ENCODE data around the gene LRIF1.
"Not testable (repeated sequence)": the region's sequence is repeated elsewhere in the genome, so short reads cannot be mapped to it uniquely, and the experiment has no call there.

The LRIF1 gene
- total RNA-seq = 11.1 to 28.6 (median 18.6) reads per million in 17 experiments

GRCh38 chr1:110963691-110964454, at the start of gene LRIF1:
Gene LRIF1, minus strand, starts transcription at chr1:110963922. Its CDS starts 234 bp downstream, at chr1:110963688.
- DNase-seq = peak; percentile 100

GRCh38 chr1:111008031-111008430, 44.3 kb upstream of the LRIF1 start:
- DNase-seq = no peak

GRCh38 chr1:111006556-111006955, 42.8 kb upstream of the LRIF1 start:
- peak in 1 of 4 experiments; percentile 5 for DNase-seq

- DNase-seq = not testable (repeated sequence)
Observed at GRCh38 chr1:110999607-111000006, 35.9 kb upstream of the LRIF1 start.

- peak in 2 of 4 experiments; percentile 46 to 64 for DNase-seq
Observed at GRCh38 chr1:110992329-110992728, 28.6 kb upstream of the LRIF1 start.

GRCh38 chr1:110991295-110991694, 27.6 kb upstream of the LRIF1 start:
- DNase-seq = not testable (repeated sequence)

GRCh38 chr1:110990541-110990940, 26.8 kb upstream of the LRIF1 start:
- DNase-seq = no peak

GRCh38 chr1:110986407-110986891, 22.7 kb upstream of the LRIF1 start:
- no peak for DNase-seq

GRCh38 chr1:110982320-110982719, 18.6 kb upstream of the LRIF1 start:
- DNase-seq = no peak

GRCh38 chr1:110979154-110979553, 15.4 kb upstream of the LRIF1 start:
- no peak for DNase-seq

GRCh38 chr1:110976089-110976488, 12.4 kb upstream of the LRIF1 start:
- DNase-seq = no peak

GRCh38 chr1:110975265-110975664, 11.5 kb upstream of the LRIF1 start:
- no peak for DNase-seq

- no peak for DNase-seq
Observed at GRCh38 chr1:110967256-110967655, 3.5 kb upstream of the LRIF1 start.

- no peak for DNase-seq
Observed at GRCh38 chr1:110964455-110964903, 757 bp upstream of the LRIF1 start.

- peak; percentile 76 to 86 (median 83) for DNase-seq
Observed at GRCh38 chr1:110962892-110963690, 631 bp downstream of the LRIF1 start.

GRCh38 chr1:110961902-110962301, 1.8 kb downstream of the LRIF1 start:
- no peak for DNase-seq

- no peak for DNase-seq
Observed at GRCh38 chr1:110960777-110961420, 2.8 kb downstream of the LRIF1 start.

GRCh38 chr1:110957798-110958197, 5.9 kb downstream of the LRIF1 start:
- DNase-seq = no peak

GRCh38 chr1:110956586-110956985, 7.1 kb downstream of the LRIF1 start:
- no peak for DNase-seq

- DNase-seq = no peak
Observed at GRCh38 chr1:110953031-110953430, 10.7 kb downstream of the LRIF1 start.

GRCh38 chr1:110952031-110952430, 11.7 kb downstream of the LRIF1 start:
- no peak for DNase-seq

- peak in 3 of 4 experiments; percentile 7 to 45 (median 35) for DNase-seq
Observed at GRCh38 chr1:110951161-110951560, 12.6 kb downstream of the LRIF1 start.

Measured in suppressor macrophage (primary cell).